GM10248 (cell line): Measurements from ENCODE around the gene MGRN1.

Experiments used
- CTCF ChIA-PET: fragments of 300-600 bp; sonication (Branson Sonifier 250); formaldehyde crosslinking; extraction: SDS; loops from one replicate; lab custom pipeline; 2021; ENCODE audit warnings: antibody characterized with exemption; lab: Yijun Ruan, JAX
- POLR2A ChIA-PET: fragments of 350-650 bp; sonication (Branson Sonifier 250); formaldehyde crosslinking; extraction: SDS; loops from one replicate; lab custom pipeline; 2020; ENCODE audit warnings: antibody characterized with exemption; lab: Yijun Ruan, JAX
- DNase-seq: peaks from one replicate; pipeline ENCODE4 v3.0.0; 2012; ENCODE audit errors: extremely low spot score
- TF ChIP-seq, protein P1 (sequence below): IDR thresholded peaks from 2 replicates; pipeline ENCODE4 v1.5.1; 2012; ENCODE audit warnings: mild to moderate bottlenecking, low read depth; ENCODE audit errors: extremely low read depth, missing control alignments, control extremely low read depth

Gene MGRN1

DNA sequence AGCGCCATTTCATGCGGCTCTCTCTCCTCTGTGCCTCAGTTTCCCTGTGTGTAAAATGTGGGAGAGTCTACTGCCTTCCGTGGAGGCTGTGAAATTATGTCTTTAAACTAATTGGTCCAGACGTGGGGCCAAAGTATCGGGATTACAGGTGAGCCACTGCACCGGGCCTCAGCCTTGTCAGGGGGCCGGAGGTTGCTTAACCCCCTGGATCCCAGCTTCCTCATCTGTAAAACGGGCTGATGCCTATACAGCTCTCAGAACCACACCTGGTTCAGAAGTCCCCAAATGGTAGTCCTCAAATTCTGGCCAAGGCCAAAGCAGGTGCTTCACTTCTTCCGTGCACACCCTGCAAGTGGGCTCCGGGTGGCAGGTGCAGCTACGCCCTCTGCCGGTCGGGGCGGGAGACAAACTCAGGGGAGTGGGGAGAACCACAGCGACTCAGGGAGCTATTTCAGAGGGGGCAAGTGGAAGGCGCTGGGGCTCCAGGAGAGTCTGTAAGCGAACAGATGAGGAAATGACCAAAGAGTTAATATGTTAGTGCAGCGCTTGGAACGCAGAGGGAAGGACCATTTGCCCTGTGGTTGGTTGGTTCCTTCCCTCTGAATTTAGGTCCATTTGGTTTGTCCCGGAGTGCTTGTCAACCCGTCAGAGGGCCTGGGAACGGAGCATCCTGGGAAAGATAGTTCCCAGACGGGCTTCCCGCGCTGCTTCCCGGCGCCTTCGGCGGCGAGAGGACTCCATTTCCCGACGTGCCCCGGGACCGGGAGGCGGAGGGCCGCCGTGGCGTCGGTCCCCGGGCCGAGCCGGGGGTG is at the start of gene MGRN1:
MGRN1 (plus strand) TSS at position 812 of the 812 bp plus-strand sequence. CDS start 135 bp downstream, outside the sequence.
- CTCF ChIA-PET, result interaction anchor here (0.8 to 7.7 kb wide), 26 partner anchors 11 to 1713 kb away, joined by 3 to 60 read pairs (median 4); partner anchors contain the start of genes CDIP1 and UBALD1
- peak; percentile 93 for DNase-seq
- TF ChIP-seq, protein P1, sequence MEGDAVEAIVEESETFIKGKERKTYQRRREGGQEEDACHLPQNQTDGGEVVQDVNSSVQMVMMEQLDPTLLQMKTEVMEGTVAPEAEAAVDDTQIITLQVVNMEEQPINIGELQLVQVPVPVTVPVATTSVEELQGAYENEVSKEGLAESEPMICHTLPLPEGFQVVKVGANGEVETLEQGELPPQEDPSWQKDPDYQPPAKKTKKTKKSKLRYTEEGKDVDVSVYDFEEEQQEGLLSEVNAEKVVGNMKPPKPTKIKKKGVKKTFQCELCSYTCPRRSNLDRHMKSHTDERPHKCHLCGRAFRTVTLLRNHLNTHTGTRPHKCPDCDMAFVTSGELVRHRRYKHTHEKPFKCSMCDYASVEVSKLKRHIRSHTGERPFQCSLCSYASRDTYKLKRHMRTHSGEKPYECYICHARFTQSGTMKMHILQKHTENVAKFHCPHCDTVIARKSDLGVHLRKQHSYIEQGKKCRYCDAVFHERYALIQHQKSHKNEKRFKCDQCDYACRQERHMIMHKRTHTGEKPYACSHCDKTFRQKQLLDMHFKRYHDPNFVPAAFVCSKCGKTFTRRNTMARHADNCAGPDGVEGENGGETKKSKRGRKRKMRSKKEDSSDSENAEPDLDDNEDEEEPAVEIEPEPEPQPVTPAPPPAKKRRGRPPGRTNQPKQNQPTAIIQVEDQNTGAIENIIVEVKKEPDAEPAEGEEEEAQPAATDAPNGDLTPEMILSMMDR, result peak; percentile 93
- POLR2A ChIA-PET, result interaction anchor here (1.4 kb wide), 1 partner anchor 136 kb away, joined by 3 read pairs; no protein-coding TSS in a partner anchor

DNA sequence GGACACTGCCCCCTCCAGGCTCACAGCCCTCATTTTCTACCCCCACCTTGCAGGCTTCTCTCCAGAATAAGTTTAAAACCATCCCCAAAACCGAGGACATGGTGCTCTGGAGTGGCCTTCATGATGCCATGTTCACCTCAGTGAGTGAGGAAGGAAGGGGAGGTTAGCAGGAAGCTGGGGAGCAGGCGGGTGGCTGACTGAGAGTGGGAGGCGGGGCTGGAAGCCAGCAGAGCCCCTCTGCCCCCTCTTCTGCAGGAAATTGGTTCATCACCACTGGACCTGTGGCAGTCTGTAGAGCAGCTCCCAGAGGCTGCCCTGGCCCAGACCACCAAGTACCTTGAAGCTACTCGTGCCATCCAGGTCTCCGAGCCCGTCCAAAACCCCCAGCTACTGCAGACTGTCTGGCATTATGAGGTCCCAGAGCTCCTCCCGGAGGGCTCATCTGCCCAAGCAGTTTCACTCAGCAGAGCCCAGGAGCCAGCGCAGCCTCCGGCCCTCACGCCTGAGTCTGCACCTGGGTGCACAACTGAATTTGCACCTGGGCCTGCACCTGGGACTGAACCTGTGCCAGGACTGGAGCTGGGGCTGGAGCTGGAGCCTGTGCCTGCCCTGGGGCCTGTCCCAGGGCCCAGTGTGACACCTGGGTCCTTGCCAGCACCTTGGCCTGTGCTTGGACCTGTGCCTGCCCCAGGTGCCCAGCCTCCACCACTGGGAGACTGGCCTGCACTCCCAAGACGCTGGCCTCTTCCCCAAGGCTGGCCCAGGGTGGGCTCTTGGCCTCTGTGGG is 49.5 kb upstream of the MGRN1 start:
- DNase-seq, result peak; percentile 13
- CTCF ChIA-PET, result interaction anchor here (1.7 to 2.0 kb wide), 2 partner anchors 10 to 26 kb away, joined by 4 to 10 read pairs; no protein-coding TSS in a partner anchor
- TF ChIP-seq, protein P1, result no peak
- POLR2A ChIA-PET, result no interaction called here

DNA sequence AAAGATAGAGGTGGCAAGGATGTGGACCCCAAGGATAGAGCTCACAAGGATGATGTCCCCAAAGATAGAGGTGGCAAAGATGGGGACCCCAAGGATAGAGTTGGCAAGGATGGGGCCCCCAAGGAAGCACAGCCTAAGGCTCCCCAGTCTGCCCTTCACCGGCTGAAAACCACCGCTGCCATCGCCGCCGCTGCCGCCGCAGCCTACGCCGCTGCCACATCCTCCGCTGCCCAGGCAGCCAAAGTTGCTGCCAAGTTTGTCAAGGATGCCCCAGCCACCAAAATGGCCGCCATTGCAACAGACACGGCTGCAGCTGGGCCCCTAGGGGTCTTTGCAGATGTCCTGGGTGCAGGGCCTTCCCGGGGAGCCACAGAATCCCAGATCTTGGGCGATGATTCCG is 48.6 kb upstream of the MGRN1 start:
- DNase-seq, result no peak
- ChIA-PET POLR2A (no interaction called here), CTCF (interaction anchor here (1.7 to 2.0 kb wide), 2 partner anchors 9 to 27 kb away, joined by 4 to 10 read pairs; no protein-coding TSS in a partner anchor)
- TF ChIP-seq, protein P1, result no peak

DNA sequence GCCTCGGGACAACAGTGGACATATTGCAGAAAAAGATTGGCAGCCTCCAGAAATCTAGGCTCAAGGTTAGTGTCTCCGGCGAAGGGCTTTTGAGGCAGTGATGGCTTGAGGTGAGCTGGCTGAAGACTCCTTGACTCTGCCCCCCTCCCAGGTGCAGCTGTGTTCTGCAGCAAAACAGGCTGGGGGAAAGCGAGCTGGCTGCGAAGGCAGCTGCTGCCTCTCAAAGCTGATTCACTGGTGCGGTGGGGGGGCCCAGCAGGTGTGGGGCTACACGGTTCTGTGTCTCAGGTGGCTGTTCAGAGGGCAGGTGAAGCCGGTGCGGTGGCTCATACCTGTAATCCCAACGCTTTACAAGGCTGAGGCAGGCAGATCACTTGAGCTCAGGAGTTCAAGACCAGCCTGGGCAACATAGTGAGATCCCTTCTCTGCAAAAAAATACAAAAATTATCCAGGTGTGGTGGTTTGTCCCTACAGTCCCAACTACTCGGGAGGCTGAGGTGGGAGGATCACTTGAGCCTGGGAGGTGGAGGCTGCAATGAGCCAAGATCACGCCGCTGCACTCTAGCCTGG is 45.6 kb upstream of the MGRN1 start:
- DNase-seq, result no peak
- TF ChIP-seq, protein P1, result no peak
- POLR2A ChIA-PET, result no interaction called here
- CTCF ChIA-PET, result interaction anchor here (1.2 to 1.5 kb wide), 2 partner anchors 34 to 74 kb away, joined by 3 read pairs; no protein-coding TSS in a partner anchor

DNA sequence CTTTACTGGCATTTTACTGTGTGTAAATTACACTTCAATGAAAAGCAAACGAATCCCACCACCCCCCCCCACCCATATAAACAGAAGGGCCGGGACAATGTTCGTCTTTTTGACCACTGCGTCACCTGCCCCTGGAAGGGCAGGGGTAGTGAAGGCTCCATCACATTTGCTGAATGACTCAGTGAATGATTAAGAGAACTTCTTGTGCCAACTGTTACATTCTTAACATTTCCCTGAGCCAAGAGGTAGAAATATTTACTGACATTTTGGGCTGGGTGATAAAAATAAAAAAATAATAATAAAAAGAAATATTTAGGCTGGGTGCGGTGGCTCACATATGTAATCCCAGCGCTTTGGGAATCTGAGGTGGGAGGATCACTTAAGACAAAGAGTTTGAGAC is 44.4 kb upstream of the MGRN1 start:
- no peak for DNase-seq
- ChIA-PET POLR2A (no interaction called here), CTCF (no interaction called here)
- TF ChIP-seq, protein P1, result no peak

DNA sequence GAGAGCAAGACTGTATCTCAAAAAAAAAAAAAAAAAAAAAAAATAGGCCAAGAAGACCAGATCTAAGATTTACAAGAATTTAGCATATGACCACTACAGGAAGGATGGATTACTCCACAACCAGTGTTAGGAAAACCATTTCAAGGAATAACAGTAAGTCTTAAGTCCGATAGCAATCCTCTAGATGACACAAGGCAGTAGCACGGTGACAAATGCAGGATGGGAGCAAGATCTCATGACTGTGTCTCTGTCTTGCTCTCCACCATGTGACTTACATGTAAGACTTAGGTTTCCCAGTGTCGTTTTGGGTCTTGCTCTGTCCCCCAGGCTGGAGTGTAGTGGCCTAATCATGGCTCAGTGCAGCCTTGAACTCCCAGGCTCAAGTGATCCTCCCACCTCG is 40.7 kb upstream of the MGRN1 start:
- ChIA-PET POLR2A (no interaction called here), CTCF (interaction anchor here (2.2 to 4.4 kb wide), 2 partner anchors 9 to 76 kb away, joined by 10 to 39 read pairs; no protein-coding TSS in a partner anchor)
- TF ChIP-seq, protein P1, result no peak
- DNase-seq, result no peak
